NCI-H1048 (cell line): ENCODE data around the gene HP1BP3.
A peak's percentile ranks its signal among the peaks of the same experiment; 100 is the strongest.

Experiments used
- DNase-seq: peaks from one replicate; lab custom pipeline; 2025; lab: John Stamatoyannopoulos, UW

Gene HP1BP3

GRCh38 chr1:20770314-20771087 is 16.6 kb downstream of the HP1BP3 start:
- no peak for DNase-seq

- DNase-seq: no peak
These were observed 19.8 kb downstream of the HP1BP3 start for GRCh38 chr1:20767271-20767670.

GRCh38 chr1:20763417-20763816 is 23.7 kb downstream of the HP1BP3 start:
- DNase-seq: no peak

- DNase-seq: no peak
These were observed 26.8 kb downstream of the HP1BP3 start for GRCh38 chr1:20760322-20760721.

GRCh38 chr1:20753589-20753988 is 33.5 kb downstream of the HP1BP3 start:
- DNase-seq: no peak

GRCh38 chr1:20751462-20751990 is 35.6 kb downstream of the HP1BP3 start:
- DNase-seq: no peak

- no peak for DNase-seq
These were observed 44.4 kb downstream of the HP1BP3 start for GRCh38 chr1:20742671-20743070.

GRCh38 chr1:20740781-20741180 is 46.3 kb downstream of the HP1BP3 start:
- no peak for DNase-seq

- DNase-seq: no peak
These were observed 47.9 kb downstream of the HP1BP3 start for GRCh38 chr1:20739225-20739624.

- DNase-seq: no peak
These were observed 51.5 kb downstream of the HP1BP3 start for GRCh38 chr1:20735581-20736111.

- no peak for DNase-seq
These were observed 53.6 kb downstream of the HP1BP3 start for GRCh38 chr1:20733360-20733975.

- DNase-seq: peak; percentile 31
These were observed 54.3 kb downstream of the HP1BP3 start, which contains the start of gene SH2D5 for GRCh38 chr1:20732588-20733359. SH2D5 (minus strand) TSS chr1:20732703; CDS start chr1:20728044, 4,659 bp downstream.

GRCh38 chr1:20732071-20732587 is 55.0 kb downstream of the HP1BP3 start:
- peak; percentile 50 for DNase-seq

GRCh38 chr1:20731057-20731991 is 55.8 kb downstream of the HP1BP3 start:
- DNase-seq: no peak

GRCh38 chr1:20730690-20731056 is 56.4 kb downstream of the HP1BP3 start:
- DNase-seq: no peak

GRCh38 chr1:20729990-20730689 is 57.0 kb downstream of the HP1BP3 start:
- DNase-seq: no peak

- DNase-seq: no peak
These were observed 57.8 kb downstream of the HP1BP3 start for GRCh38 chr1:20729155-20729931.

GRCh38 chr1:20728371-20729154 is 58.5 kb downstream of the HP1BP3 start:
- DNase-seq: no peak
